GM20000 (cell line): ENCODE results near the gene CD48.
A peak's percentile ranks its signal among the peaks of the same experiment; 100 is the strongest.

Experiments
- DNase-seq: peaks from one replicate; pipeline ENCODE4 v3.0.0; 2012; ENCODE audit warnings: low spot score
- CTCF ChIP-seq: IDR thresholded peaks from 2 replicates; pipeline ENCODE4 v1.5.1; 2012; ENCODE audit warnings: mild to moderate bottlenecking, control low read depth; ENCODE audit errors: extremely low read depth, missing control alignments

Gene CD48

GRCh38 chr1:160741612-160742348, 30.2 kb upstream of the CD48 start:
- no peak for DNase-seq
- TF ChIP-seq CTCF: peak; percentile 22

DNA sequence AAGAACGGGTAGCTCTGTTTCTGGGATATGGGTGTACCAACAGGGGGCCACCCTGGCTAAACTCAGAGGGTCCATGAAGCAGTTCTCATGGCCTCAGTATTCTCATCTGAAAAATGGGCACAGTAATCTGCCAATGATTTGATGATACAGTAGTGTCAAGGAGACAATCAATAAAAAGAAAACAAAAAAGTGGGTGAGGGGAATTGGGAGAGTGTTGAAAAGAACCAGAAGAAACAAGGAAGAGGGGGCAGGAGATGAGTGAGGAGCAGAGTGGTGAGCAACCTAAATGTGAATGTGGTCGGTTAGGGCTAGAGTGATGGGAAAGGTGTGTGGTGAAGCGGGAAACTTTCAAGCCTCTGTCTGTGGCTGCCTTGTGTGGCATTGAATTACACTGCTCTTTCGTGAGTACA, 29.5 kb upstream of the CD48 start:
- TF ChIP-seq CTCF: no peak

DNA sequence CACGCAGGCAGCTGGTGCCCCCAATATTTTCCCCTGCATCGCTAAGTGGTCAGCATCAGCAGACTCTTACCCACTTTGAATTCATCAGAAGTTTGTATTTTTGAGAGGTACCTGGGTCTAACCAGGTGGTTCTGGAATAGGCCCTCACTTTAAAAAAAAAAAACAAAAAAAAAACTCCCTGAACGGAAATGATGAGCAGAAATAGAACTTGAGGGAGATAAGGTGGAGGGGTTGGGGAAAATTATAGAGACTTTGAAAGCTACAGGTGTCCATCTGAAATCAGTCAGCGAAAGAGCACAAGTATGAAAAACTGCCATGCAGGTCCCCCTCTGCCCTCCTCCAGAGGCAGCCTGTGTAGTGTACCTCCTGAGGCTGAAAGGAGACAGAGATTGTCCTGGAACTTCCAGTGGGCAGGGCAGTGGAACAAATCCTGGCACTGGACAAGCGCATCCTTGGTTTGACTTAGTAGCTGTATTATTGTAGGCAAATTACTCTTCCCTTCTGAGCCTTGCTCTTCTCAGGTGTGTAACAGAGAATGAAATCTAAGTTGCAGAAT, 28.6 kb upstream of the CD48 start:
- TF ChIP-seq CTCF: no peak
- DNase-seq: no peak

More for the DNA sequence above, 29.5 kb upstream of the CD48 start:
- no peak for DNase-seq

GRCh38 chr1:160739098-160739511, 27.5 kb upstream of the CD48 start, which contains the start of gene SLAMF7:
TSS of gene SLAMF7 (plus strand) at chr1:160739247. CDS start at chr1:160739302, 55 bp downstream.
- DNase-seq: peak; percentile 60
- TF ChIP-seq CTCF: no peak

GRCh38 chr1:160738271-160738670, 26.6 kb upstream of the CD48 start:
- TF ChIP-seq CTCF: no peak

DNA sequence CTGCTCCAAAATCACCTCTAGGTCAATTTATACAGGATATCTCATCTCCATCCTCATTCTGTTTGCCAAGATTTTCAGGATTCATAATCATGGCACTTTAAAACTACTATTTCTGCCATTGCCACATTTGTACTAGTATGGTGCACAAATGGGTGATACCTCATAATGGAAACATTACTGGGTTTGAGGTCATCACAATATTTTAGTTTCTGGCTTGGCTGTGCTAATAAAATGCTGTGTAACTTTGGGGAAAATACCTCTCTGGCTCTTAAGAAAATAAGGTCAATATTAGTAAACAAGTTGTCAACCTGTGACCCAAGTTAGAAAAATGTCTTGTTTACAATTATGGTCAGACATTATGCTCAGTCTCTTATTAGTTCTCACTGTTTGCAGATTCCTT, 22.7 kb upstream of the CD48 start:
- TF ChIP-seq CTCF: no peak
- no peak for DNase-seq

More at GRCh38 chr1:160738271-160738670, 26.6 kb upstream of the CD48 start:
- DNase-seq: no peak

- DNase-seq: no peak
- TF ChIP-seq CTCF: no peak
Observed at GRCh38 chr1:160733898-160734297, 22.3 kb upstream of the CD48 start.
